Neuronal stem cell (in vitro differentiated cells): Measurements from ENCODE around the gene PRCP.

Experiments
- DNase-seq: peaks from one replicate; pipeline ENCODE4 v3.0.0-alpha.2; 2013; ENCODE audit warnings: low spot score
- H2AFZ ChIP-seq: one replicate; pipeline ENCODE4 v1.6.1; 2013; ENCODE audit warnings: mild to moderate bottlenecking, low read length, inconsistent platforms
- H2AK5ac ChIP-seq: 2 replicates; pipeline ENCODE4 v1.6.1; 2013; ENCODE audit warnings: low read depth, mild to moderate bottlenecking, inconsistent platforms, low read length, moderate library complexity, mixed read lengths
- H2BK120ac ChIP-seq: 2 replicates; pipeline ENCODE4 v1.6.1; 2013; ENCODE audit warnings: low read depth, mild to moderate bottlenecking, inconsistent platforms, low read length, moderate library complexity, mixed read lengths
- H2BK12ac ChIP-seq: one replicate; pipeline ENCODE4 v1.6.1; 2013; ENCODE audit warnings: low read length, inconsistent platforms
- H2BK15ac ChIP-seq: 2 replicates; pipeline ENCODE4 v1.6.1; 2013; ENCODE audit warnings: mild to moderate bottlenecking, low read length, inconsistent platforms, mixed read lengths
- H2BK5ac ChIP-seq: one replicate; pipeline ENCODE4 v1.6.1; 2013; ENCODE audit warnings: inconsistent platforms, mild to moderate bottlenecking, low read length, moderate library complexity
- H3K14ac ChIP-seq: one replicate; pipeline ENCODE4 v1.6.1; 2013; ENCODE audit warnings: low read length, inconsistent platforms
- H3K18ac ChIP-seq: 2 replicates; pipeline ENCODE4 v1.6.1; 2013; ENCODE audit warnings: low read length, inconsistent platforms
- H3K23ac ChIP-seq: 2 replicates; pipeline ENCODE4 v1.6.1; 2013; ENCODE audit warnings: low read depth, mild to moderate bottlenecking, mixed read lengths, low read length, inconsistent platforms; ENCODE audit not compliant: poor library complexity
- H3K27ac ChIP-seq: replicated peaks from 3 replicates; pipeline ENCODE4 v1.5.1; 2013; ENCODE audit warnings: low read length, inconsistent platforms
- H3K27me3 ChIP-seq, 3 experiments: 2 replicates each; pipeline ENCODE4 v1.6.1; 2013; ENCODE audit warnings: low read length in 3 of 3, mild to moderate bottlenecking in 2 of 3, inconsistent platforms in 1 of 3, low read depth in 1 of 3, mixed read lengths in 1 of 3, moderate library complexity in 1 of 3; ENCODE audit not compliant: control insufficient read depth in 3 of 3, insufficient read depth in 3 of 3
- H3K36me3 ChIP-seq, 2 donors: replicated peaks in 1 of 2; 2 replicates each; pipeline ENCODE4 v1.6.1; 2013; ENCODE audit warnings: low read length in 2 of 2; ENCODE audit not compliant: control insufficient read depth in 2 of 2, insufficient read depth in 2 of 2
- H3K4ac ChIP-seq: 2 replicates; pipeline ENCODE4 v1.6.1; 2013; ENCODE audit warnings: inconsistent platforms, mild to moderate bottlenecking, low read length, moderate library complexity
- H3K4me1 ChIP-seq, 2 donors: 1 replicate in 1 of 2; 2 replicates in 1 of 2; pipeline ENCODE4 v1.6.1; 2013; ENCODE audit warnings: low read length in 2 of 2, low read depth in 1 of 2; ENCODE audit not compliant: control insufficient read depth in 2 of 2, insufficient read depth in 1 of 2
- H3K4me2 ChIP-seq: one replicate; pipeline ENCODE4 v1.6.1; 2013; ENCODE audit warnings: mild to moderate bottlenecking, low read length, inconsistent platforms; ENCODE audit not compliant: insufficient read depth, poor library complexity, severe bottlenecking
- H3K4me3 ChIP-seq, 2 donors: 2 replicates each; pipeline ENCODE4 v1.5.1; 2013; ENCODE audit warnings: low read length in 2 of 2, mild to moderate bottlenecking in 2 of 2, inconsistent platforms in 1 of 2, moderate library complexity in 1 of 2
- H3K79me1 ChIP-seq: one replicate; pipeline ENCODE4 v1.6.1; 2013; ENCODE audit warnings: low read depth, mild to moderate bottlenecking, inconsistent platforms, low read length, moderate library complexity
- H3K9ac ChIP-seq: one replicate; pipeline ENCODE4 v1.6.1; 2013; ENCODE audit warnings: mild to moderate bottlenecking, low read depth, low read length, inconsistent platforms; ENCODE audit not compliant: poor library complexity
- H3K9me3 ChIP-seq, 2 donors: replicated peaks in 1 of 2; 2 replicates each; pipeline versions ENCODE3 to v1.6.1; 2013; ENCODE audit warnings: low read length in 2 of 2, mild to moderate bottlenecking in 2 of 2, inconsistent platforms in 1 of 2, low read depth in 1 of 2, mixed read lengths in 1 of 2, moderate library complexity in 1 of 2; ENCODE audit not compliant: control insufficient read depth in 2 of 2, insufficient read depth in 1 of 2
- H4K8ac ChIP-seq: one replicate; pipeline ENCODE4 v1.6.1; 2013; ENCODE audit warnings: low read depth, mild to moderate bottlenecking, inconsistent platforms, low read length, moderate library complexity
- H4K91ac ChIP-seq: one replicate; pipeline ENCODE4 v1.6.1; 2013; ENCODE audit warnings: low read length, low read depth, mild to moderate bottlenecking, inconsistent platforms; ENCODE audit not compliant: poor library complexity
- WGBS, 2 donors: extraction: QIAGEN DNeasy Blood & Tissue Kit; methylation state at CpG; one replicate each; pipeline ENCODE4 v1.1.7; 2013; ENCODE audit warnings: missing lambda C conversion rate in 2 of 2, mixed read lengths in 1 of 2; ENCODE audit not compliant: insufficient read length in 2 of 2, insufficient replicate concordance in 1 of 2; ENCODE audit errors: extremely low coverage in 2 of 2; 5-methylcytosine and 5-hydroxymethylcytosine counted together

PRCP gene

DNA sequence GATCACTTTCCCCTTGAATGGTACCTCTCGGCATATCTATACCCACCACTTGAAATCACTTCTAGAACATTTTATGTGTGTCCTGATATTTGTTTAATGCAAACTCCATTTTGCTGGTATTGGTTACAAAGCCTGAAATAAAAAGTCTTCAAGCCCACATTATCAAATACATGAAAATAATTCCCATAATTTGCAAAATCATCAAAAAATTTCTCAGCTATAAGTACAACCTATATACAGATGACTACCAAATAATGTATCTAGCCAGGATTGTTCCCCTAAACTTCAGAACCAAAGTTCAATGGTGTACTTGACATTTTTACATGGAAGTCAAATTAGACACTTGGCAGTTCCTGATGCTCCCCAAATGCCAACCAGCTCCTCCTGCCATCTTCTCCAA is 71.8 kb downstream of the PRCP start:
- Histone ChIP-seq H2BK120ac (no peak overlapping the region), H2AFZ (no peak overlapping the region), H3K79me1 (no peaks in the 10 kb centered on the region), H3K14ac (no peak overlapping the region), H3K18ac (no peak overlapping the region), H3K9me3 (no peaks in the 10 kb centered on the region), H2BK5ac (no peak overlapping the region), H2BK15ac (no peak overlapping the region), H4K8ac (no peak overlapping the region), H2BK12ac (no peak overlapping the region), H3K36me3 (peaks cover 0 to 5% of the 10 kb centered on the region in 2 donors), H3K4me1 (peaks cover 0 to 5% of the 10 kb centered on the region in 2 donors), H3K23ac (no peak overlapping the region), H2AK5ac (no peak overlapping the region), H3K4ac (no peak overlapping the region), H3K27ac (no peak overlapping the region), H3K4me3 (no peak overlapping the region), H3K27me3 (no peaks in the 10 kb centered on the region), H3K9ac (no peak overlapping the region), H4K91ac (no peak overlapping the region), H3K4me2 (no peak overlapping the region)
- WGBS, 2 donors = no CpG with 5 or more reads among the region's 1 CpG
- no peak for DNase-seq

DNA sequence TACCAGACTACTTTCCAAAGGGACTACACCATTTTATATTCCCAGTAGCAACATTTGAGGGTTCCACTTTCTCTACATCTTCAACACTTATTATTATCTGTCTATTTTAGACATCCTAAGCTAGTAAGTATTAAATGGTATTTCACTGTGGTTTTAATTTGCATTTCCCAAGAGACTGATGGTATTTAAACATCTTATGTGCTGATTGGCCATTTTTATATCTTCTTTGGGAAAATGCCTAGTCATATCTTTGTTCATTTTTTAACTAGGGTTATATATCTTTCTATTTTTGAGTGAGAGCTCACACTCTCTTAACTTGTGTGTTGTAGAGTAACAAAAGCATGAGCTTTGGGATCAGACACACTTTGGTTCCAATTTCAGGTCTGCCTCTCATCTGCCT is 73.7 kb downstream of the PRCP start:
- Histone ChIP-seq H2BK12ac (no peak overlapping the region), H2AK5ac (no peak overlapping the region), H3K23ac (no peak overlapping the region), H2BK15ac (no peak overlapping the region), H3K27ac (no peak overlapping the region), H3K14ac (no peak overlapping the region), H3K36me3 (peaks cover 0 to 5% of the 10 kb centered on the region in 2 donors), H2BK5ac (no peak overlapping the region), H3K79me1 (no peaks in the 10 kb centered on the region), H4K91ac (no peak overlapping the region), H3K4me3 (no peak overlapping the region), H3K4me2 (no peak overlapping the region), H4K8ac (no peak overlapping the region), H2BK120ac (no peak overlapping the region), H3K9ac (no peak overlapping the region), H3K4me1 (peaks cover 0 to 5% of the 10 kb centered on the region in 2 donors), H3K9me3 (no peaks in the 10 kb centered on the region), H3K4ac (no peak overlapping the region), H3K18ac (no peak overlapping the region), H3K27me3 (peaks cover 0 to 2% (median 0%) of the 10 kb centered on the region in 3 experiments), H2AFZ (no peak overlapping the region)
- no peak for DNase-seq

GRCh38 chr11:82823647-82824619 is 76.3 kb downstream of the PRCP start:
- no peak overlapping the region for H3K27ac ChIP-seq
- H4K91ac ChIP-seq = no peak overlapping the region
- no peak overlapping the region for H3K4me2 ChIP-seq
- no peaks in the 10 kb centered on the region for H3K4me1 ChIP-seq
- no peak overlapping the region for H4K8ac ChIP-seq
- H3K4me3 ChIP-seq = no peak overlapping the region
- no peak overlapping the region for H3K9ac ChIP-seq
- H3K18ac ChIP-seq = no peak overlapping the region
- H2BK15ac ChIP-seq = no peak overlapping the region
- no peaks in the 10 kb centered on the region for H3K79me1 ChIP-seq
- H3K36me3 ChIP-seq = peaks cover 0 to 5% of the 10 kb centered on the region in 2 donors
- no peak overlapping the region for H2BK12ac ChIP-seq
- H3K9me3 ChIP-seq = no peaks in the 10 kb centered on the region
- no peak for DNase-seq
- no peak overlapping the region for H2AFZ ChIP-seq
- H3K27me3 ChIP-seq = peaks cover 0 to 2% (median 0%) of the 10 kb centered on the region in 3 experiments
- no CpG with 5 or more reads among the region's 2 CpGs for WGBS, 2 donors
- H2BK5ac ChIP-seq = no peak overlapping the region
- no peak overlapping the region for H3K23ac ChIP-seq
- no peak overlapping the region for H2AK5ac ChIP-seq
- no peak overlapping the region for H3K14ac ChIP-seq
- no peak overlapping the region for H2BK120ac ChIP-seq
- H3K4ac ChIP-seq = no peak overlapping the region

DNA sequence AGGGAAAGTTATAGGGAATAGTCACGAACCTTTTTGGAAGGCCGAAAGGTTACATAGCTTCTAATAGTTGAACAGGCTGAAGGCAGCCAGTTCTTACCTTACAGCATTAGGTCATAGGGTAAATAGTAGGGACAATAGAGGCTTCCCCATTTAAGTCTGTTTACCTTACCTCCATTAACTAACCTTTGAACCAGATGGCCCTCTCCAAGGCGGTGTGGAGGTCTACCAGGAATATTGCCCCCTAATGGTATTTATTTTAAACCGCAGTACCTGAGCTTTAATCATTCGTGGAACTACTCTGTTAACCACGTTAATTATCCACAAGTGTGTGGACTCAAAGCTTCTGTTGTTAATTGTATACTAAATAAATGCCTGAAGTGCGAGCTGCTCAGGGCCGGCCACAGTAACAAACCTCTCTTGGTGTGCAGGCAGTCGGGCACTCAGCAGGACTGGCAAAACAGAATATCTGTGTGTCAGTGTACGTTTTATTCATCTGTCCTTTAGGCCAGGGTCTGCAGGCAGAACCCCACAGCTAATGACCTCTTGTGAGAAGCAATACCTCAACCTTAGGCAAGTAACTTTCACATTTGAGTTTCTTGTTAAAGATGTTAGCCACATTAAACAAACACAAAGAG is 81.7 kb downstream of the PRCP start:
- no peak overlapping the region for H2BK15ac ChIP-seq
- H3K27ac ChIP-seq = no peak overlapping the region
- no peaks in the 10 kb centered on the region for H3K36me3 ChIP-seq
- no peak overlapping the region for H2BK12ac ChIP-seq
- DNase-seq = no peak
- no peak overlapping the region for H4K91ac ChIP-seq
- no peak overlapping the region for H3K4me3 ChIP-seq
- no peak overlapping the region for H3K18ac ChIP-seq
- no peak overlapping the region for H4K8ac ChIP-seq
- H3K4me2 ChIP-seq = no peak overlapping the region
- WGBS, 2 donors = no CpG with 5 or more reads among the region's 10 CpGs
- peaks cover 0 to 9% of the 10 kb centered on the region in 2 donors for H3K4me1 ChIP-seq
- H2AK5ac ChIP-seq = no peak overlapping the region
- H2BK120ac ChIP-seq = no peak overlapping the region
- H2BK5ac ChIP-seq = no peak overlapping the region
- no peak overlapping the region for H3K23ac ChIP-seq
- H3K27me3 ChIP-seq = peaks cover 0 to 9% (median 0%) of the 10 kb centered on the region in 3 experiments
- no peaks in the 10 kb centered on the region for H3K79me1 ChIP-seq
- no peak overlapping the region for H2AFZ ChIP-seq
- no peaks in the 10 kb centered on the region for H3K9me3 ChIP-seq
- no peak overlapping the region for H3K4ac ChIP-seq
- H3K14ac ChIP-seq = no peak overlapping the region
- H3K9ac ChIP-seq = no peak overlapping the region
